Peyer's patch (tissue), 4 donors: ENCODE results near the gene CYP1B1.

Source experiments
- POLR2A ChIP-seq, 2 donors: fragments of 450-650 bp; IDR thresholded peaks; one replicate each; pipeline ENCODE4 v1.5.1; 2017; ENCODE audit warnings: antibody characterized with exemption in 2 of 2, mild to moderate bottlenecking in 2 of 2, moderate library complexity in 2 of 2
- TF ChIP-seq, protein P1 (sequence below), 6 experiments: fragments of 450-650 bp in 4 of 6; fragments of 200-600 bp in 2 of 6; sonication (generic) in 1 of 6; IDR thresholded peaks; one replicate each; pipeline ENCODE4 v1.5.1; 2017 to 2019; ENCODE audit warnings: antibody characterized with exemption in 6 of 6, mild to moderate bottlenecking in 3 of 6, moderate library complexity in 1 of 6

DNA sequence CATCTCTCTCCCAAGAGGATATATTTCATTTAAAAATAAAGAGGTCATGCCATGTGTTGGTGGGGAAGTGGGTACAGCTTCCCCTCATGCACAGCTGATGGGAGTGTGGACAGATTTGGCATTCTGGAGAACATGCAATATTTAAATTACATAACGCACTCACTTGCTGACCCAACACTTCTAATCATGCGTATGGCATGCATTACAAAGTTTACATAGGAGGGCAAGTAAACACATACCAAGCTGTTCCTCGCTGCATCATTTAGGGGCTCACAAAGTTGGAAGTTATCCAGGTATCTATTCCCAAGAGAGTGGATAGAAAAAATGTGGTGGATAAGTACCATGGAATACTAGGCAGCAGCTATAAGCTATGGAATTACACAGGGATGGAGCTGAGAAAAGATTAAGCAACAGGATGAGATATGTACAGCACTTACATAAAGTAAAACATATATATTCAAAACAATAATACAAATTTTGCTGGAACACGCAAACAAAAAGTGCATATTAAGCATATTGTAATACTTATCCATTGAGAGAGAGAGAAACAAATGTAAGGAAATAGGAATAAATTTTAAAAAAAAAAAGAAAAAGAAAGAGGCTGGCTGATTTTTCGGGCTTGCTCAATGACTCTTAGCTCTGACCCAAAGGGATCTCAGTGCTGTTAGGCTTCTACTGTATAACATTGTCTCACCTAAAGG, 11.0 kb downstream of the CYP1B1 start:
- TF ChIP-seq, protein P1, sequence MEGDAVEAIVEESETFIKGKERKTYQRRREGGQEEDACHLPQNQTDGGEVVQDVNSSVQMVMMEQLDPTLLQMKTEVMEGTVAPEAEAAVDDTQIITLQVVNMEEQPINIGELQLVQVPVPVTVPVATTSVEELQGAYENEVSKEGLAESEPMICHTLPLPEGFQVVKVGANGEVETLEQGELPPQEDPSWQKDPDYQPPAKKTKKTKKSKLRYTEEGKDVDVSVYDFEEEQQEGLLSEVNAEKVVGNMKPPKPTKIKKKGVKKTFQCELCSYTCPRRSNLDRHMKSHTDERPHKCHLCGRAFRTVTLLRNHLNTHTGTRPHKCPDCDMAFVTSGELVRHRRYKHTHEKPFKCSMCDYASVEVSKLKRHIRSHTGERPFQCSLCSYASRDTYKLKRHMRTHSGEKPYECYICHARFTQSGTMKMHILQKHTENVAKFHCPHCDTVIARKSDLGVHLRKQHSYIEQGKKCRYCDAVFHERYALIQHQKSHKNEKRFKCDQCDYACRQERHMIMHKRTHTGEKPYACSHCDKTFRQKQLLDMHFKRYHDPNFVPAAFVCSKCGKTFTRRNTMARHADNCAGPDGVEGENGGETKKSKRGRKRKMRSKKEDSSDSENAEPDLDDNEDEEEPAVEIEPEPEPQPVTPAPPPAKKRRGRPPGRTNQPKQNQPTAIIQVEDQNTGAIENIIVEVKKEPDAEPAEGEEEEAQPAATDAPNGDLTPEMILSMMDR (IDR thresholded peaks at IDR 0.05), result no peak
- TF ChIP-seq POLR2A (IDR thresholded peaks at IDR 0.05), result no peak
